Measurements from ENCODE around the gene RIBC2.

Gene RIBC2

DNA sequence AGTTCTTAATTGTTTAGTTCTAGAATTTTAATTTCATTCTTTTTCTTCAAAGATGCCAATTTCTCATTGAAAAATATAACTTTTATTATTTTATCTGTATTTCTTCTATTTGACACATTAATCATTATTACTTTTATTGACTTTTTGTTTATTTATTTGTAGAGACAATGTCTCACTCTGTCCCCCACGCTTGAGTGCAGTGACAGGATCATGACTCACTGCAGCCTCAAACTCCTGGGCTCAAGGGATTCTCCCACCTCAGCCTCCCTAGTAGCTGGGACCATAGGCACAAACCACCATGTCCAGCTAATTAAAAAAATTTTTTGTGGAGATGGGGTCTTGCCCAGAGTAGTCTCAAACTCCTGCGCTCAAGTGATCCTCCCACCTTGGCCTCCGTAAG is 58.9 kb downstream of the RIBC2 start:
- DNase-seq (ENCODE audit: low read depth, low spot score) = no peak

GRCh38 chr22:45473626-45474237 is 60.2 kb downstream of the RIBC2 start:
- no peak for DNase-seq (ENCODE audit: low read depth, low spot score)

DNA sequence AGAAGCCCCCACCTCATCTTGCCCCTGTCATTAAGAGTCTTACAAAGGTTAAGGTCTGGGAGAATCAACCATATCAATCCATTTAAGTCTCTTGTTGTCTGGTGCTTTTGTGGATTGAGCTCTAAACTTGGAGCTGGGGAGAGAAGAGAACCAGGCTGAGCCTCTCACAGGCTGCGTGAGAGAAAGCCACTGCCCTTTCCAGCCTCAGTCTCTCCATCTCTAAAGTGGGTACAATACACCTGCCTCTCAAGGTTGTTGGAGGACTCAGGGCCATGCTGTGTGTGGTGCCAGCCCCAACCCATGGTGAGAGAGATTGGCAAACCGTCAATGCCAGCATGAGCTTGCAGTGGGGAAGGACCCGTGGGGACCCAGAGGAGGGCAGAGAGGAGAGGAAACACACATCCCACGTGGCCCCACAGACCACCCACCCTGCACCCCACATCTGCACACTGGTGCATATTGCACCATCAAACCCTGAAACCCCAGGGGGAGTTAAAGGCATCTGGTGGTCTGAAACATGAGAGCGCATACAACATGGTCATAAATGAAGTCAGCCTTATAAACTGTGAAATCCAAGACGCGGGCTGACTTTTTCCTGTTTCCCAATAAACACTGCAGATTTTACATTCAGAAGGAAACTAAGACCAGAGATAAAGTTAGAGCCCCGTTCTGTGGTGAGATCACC is 61.7 kb downstream of the RIBC2 start:
- no peak for DNase-seq (ENCODE audit: low read depth, low spot score)

GRCh38 chr22:45475851-45476514 is 62.5 kb downstream of the RIBC2 start:
- no peak for DNase-seq (ENCODE audit: low read depth, low spot score)

GRCh38 chr22:45476814-45477213 is 63.3 kb downstream of the RIBC2 start:
- no peak for DNase-seq (ENCODE audit: low read depth, low spot score)

GRCh38 chr22:45477366-45478107 is 64.0 kb downstream of the RIBC2 start:
- no peak for DNase-seq (ENCODE audit: low read depth, low spot score)

- DNase-seq (ENCODE audit: low read depth, low spot score) = no peak
Measured at GRCh38 chr22:45478108-45478771, 64.7 kb downstream of the RIBC2 start.

DNA sequence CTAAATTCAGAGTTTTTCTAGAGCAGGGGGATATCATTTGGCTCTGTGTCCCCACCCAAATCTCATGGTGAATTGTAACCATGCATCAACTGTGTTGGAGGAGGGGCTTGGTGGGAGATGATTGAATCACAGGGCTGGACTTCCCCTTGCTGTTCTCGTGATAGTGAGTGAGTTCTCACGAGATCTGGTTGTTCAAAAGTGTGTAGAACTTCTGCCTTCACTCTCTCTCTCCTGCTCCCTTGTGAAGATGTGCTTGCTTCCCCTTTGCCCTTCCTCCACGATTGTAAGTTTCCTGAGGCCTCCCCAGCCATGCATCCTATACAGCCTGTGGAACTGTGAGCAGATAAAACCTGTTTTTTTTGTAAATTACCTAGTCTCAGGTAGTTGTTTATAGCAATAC is 67.2 kb downstream of the RIBC2 start:
- DNase-seq (ENCODE audit: low read depth, low spot score) = no peak

DNA sequence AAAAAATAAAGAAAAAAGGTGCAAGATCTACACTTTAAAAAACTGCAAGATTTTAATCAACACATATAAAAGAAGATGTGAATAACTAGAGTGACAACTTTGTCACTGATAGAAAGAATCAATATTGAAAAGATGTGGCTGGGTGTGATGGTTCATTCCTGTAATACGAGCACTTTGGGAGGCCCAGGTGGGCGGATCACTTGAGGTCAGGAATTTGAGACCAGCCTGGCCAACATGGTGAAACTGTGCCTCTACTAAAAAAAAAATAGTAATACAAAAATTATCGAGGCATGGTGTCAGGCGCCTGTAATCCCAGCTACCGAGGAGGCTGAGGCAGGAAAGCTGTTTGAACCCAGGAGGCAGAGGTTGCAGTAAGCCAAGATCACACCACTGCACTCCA is 68.2 kb downstream of the RIBC2 start:
- no peak for DNase-seq (ENCODE audit: low read depth, low spot score)

Data from activated naive CD8-positive, alpha-beta T cell treated with anti-CD3 and anti-CD28 coated beads, Interleukin-2, amount 50 U/mL, for 16 hours (primary cell).